GM23338 (cell line): ENCODE data around the gene NSD1.

Experiments used
- EZH2 ChIP-seq: fragments of 200-600 bp; sonication (generic); IDR thresholded peaks from one replicate; pipeline ENCODE4 v1.8.0; 2017; ENCODE audit warnings: antibody characterized with exemption, mild to moderate bottlenecking, low read depth; ENCODE audit not compliant: unreplicated experiment
- EZH2phosphoT487 ChIP-seq: fragments of 200-600 bp; sonication (generic); IDR thresholded peaks from one replicate; pipeline ENCODE4 v1.8.1; 2018; ENCODE audit warnings: antibody characterized with exemption; ENCODE audit not compliant: unreplicated experiment
- POLR2AphosphoS5 ChIP-seq: IDR thresholded peaks from 2 replicates; pipeline ENCODE4 v1.6.1; 2016; ENCODE audit warnings: antibody characterized with exemption, low read depth
- TF ChIP-seq, protein P1 (sequence below): IDR thresholded peaks from one replicate; pipeline ENCODE4 v1.6.1; 2018; ENCODE audit warnings: antibody characterized with exemption; ENCODE audit not compliant: unreplicated experiment
- TF ChIP-seq, protein P2 (sequence below), 2 experiments: fragments of 200-600 bp in 1 of 2; sonication (generic) in 1 of 2; conservative IDR thresholded peaks; 2 replicates each; pipeline versions ENCODE4 v1.5.1 to v1.6.1; 2016 to 2017; ENCODE audit warnings: antibody characterized with exemption in 2 of 2, low read depth in 2 of 2, mild to moderate bottlenecking in 2 of 2, moderate library complexity in 1 of 2

DNA sequence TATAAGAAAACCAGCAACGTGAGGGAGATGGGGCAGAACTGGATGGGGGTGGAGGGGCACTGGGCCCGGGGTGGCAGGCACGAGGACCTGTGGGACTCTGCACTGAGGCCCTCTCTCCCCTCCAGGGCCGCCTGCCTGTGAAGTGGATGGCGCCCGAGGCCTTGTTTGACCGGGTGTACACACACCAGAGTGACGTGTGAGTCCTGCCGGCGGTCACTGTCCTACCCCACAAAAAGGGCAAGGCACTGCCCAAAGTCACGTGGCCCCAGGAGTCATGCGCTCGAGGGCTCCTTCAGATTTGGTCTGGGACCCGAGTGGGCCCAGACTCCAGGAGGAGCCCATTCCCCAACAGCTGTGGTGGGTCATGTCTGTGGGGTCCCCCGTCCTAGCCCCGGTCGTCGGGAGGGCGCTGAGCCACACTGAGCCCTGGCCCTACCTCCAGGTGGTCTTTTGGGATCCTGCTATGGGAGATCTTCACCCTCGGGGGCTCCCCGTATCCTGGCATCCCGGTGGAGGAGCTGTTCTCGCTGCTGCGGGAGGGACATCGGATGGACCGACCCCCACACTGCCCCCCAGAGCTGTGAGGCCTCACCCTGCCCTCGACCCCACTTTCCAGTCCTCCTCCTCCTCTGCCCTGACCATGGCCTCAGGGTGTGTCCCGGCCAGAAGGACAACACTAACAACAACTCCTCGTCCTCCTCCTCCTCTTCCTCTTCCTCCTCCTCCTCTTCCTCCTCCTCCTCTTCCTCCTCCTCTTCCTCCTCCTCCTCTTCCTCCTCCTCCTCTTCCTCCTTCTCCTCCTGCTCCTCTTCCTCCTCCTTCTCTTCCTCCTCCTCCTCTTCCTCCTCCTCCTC is 37.2 kb upstream of the NSD1 start:
- TF ChIP-seq, protein P1, sequence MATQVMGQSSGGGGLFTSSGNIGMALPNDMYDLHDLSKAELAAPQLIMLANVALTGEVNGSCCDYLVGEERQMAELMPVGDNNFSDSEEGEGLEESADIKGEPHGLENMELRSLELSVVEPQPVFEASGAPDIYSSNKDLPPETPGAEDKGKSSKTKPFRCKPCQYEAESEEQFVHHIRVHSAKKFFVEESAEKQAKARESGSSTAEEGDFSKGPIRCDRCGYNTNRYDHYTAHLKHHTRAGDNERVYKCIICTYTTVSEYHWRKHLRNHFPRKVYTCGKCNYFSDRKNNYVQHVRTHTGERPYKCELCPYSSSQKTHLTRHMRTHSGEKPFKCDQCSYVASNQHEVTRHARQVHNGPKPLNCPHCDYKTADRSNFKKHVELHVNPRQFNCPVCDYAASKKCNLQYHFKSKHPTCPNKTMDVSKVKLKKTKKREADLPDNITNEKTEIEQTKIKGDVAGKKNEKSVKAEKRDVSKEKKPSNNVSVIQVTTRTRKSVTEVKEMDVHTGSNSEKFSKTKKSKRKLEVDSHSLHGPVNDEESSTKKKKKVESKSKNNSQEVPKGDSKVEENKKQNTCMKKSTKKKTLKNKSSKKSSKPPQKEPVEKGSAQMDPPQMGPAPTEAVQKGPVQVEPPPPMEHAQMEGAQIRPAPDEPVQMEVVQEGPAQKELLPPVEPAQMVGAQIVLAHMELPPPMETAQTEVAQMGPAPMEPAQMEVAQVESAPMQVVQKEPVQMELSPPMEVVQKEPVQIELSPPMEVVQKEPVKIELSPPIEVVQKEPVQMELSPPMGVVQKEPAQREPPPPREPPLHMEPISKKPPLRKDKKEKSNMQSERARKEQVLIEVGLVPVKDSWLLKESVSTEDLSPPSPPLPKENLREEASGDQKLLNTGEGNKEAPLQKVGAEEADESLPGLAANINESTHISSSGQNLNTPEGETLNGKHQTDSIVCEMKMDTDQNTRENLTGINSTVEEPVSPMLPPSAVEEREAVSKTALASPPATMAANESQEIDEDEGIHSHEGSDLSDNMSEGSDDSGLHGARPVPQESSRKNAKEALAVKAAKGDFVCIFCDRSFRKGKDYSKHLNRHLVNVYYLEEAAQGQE, result no peak
- TF ChIP-seq, protein P2, sequence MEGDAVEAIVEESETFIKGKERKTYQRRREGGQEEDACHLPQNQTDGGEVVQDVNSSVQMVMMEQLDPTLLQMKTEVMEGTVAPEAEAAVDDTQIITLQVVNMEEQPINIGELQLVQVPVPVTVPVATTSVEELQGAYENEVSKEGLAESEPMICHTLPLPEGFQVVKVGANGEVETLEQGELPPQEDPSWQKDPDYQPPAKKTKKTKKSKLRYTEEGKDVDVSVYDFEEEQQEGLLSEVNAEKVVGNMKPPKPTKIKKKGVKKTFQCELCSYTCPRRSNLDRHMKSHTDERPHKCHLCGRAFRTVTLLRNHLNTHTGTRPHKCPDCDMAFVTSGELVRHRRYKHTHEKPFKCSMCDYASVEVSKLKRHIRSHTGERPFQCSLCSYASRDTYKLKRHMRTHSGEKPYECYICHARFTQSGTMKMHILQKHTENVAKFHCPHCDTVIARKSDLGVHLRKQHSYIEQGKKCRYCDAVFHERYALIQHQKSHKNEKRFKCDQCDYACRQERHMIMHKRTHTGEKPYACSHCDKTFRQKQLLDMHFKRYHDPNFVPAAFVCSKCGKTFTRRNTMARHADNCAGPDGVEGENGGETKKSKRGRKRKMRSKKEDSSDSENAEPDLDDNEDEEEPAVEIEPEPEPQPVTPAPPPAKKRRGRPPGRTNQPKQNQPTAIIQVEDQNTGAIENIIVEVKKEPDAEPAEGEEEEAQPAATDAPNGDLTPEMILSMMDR (conservative IDR thresholded peaks at IDR 0.05; ENCODE audit: low read depth in 2 of 2), result no peak
- TF ChIP-seq POLR2AphosphoS5 (no peak), EZH2 (no peak), EZH2phosphoT487 (no peak)
